Transverse colon (tissue), 4 donors: ENCODE results near the gene UPP2. TPM values are rescaled to one million over a fixed set of nuclear protein-coding genes. Genes with fewer than 3 reads are reported as not detected.

ENCODE experiments used
- DNase-seq: peaks from one replicate; pipeline ENCODE4 v3.0.0-alpha.2; 2019
- H3K27ac ChIP-seq, 4 donors: fragments of 200-600 bp; sonication (generic); 2 replicates each; pipeline ENCODE4 v1.5.1; 2016 to 2018; ENCODE audit warnings: inconsistent platforms in 4 of 4
- H3K27me3 ChIP-seq: fragments of 200-600 bp; sonication (generic); 2 replicates; pipeline ENCODE4 v1.5.1; 2017; ENCODE audit warnings: inconsistent platforms
- H3K36me3 ChIP-seq, 4 donors: fragments of 200-600 bp; sonication (generic); 2 replicates each; pipeline ENCODE4 v1.5.1; 2017 to 2019; ENCODE audit warnings: inconsistent platforms in 4 of 4
- H3K4me1 ChIP-seq, 4 donors: fragments of 200-600 bp; sonication (generic); 2 replicates each; pipeline ENCODE4 v1.5.1; 2017 to 2020; ENCODE audit warnings: inconsistent platforms in 4 of 4
- H3K4me3 ChIP-seq, 4 donors: fragments of 200-600 bp; sonication (generic); 1 replicate in 1 of 4; 2 replicates in 3 of 4; pipeline versions ENCODE4 v1.5.1 to v1.6.1; 2017 to 2019; ENCODE audit warnings: inconsistent platforms in 4 of 4
- H3K9me3 ChIP-seq, 2 donors: fragments of 200-600 bp; sonication (generic); 2 replicates each; pipeline ENCODE4 v1.5.1; 2017 to 2019; ENCODE audit warnings: inconsistent platforms in 2 of 2
- EP300 ChIP-seq: sonication (generic); formaldehyde crosslinking; IDR thresholded peaks from one replicate; pipeline ENCODE4 v1.6.1; 2017; ENCODE audit warnings: antibody characterized with exemption, low read depth
- POLR2A ChIP-seq: fragments of 450-650 bp; IDR thresholded peaks from one replicate; pipeline ENCODE4 v1.6.1; 2016; ENCODE audit warnings: antibody characterized with exemption, mild to moderate bottlenecking, moderate library complexity
- POLR2AphosphoS5 ChIP-seq, 3 donors: sonication (generic); formaldehyde crosslinking; IDR thresholded peaks; one replicate each; pipeline ENCODE4 v1.6.1; 2016; ENCODE audit warnings: antibody characterized with exemption in 3 of 3
- WGBS, 2 donors: methylation state at CpG; one replicate each; pipeline ENCODE4 v1.1.5; 2018; ENCODE audit warnings: low coverage in 1 of 2; 5-methylcytosine and 5-hydroxymethylcytosine counted together
- in situ Hi-C, 4 donors: fragments of 200-750 bp; cut with MboI; loops; one replicate each; pipeline versions ENCODE4 v1.15.0 to v1.15.1; 2017; ENCODE audit warnings: low sequenced_read_pairs in 3 of 4, low pct_ligation_motif_present in 1 of 4, low pct_unique_long_range_greater_than_20kb in 1 of 4
- intact Hi-C: fragments of 100-400 bp; cut with DNase I; formaldehyde crosslinking; loops from one replicate; pipeline ENCODE4 v1.15.1; 2023; ENCODE audit warnings: low total_unique reads
- total RNA-seq, 4 donors: library from RNA; depleted of rRNA; stranded (reverse); fragments of >200 nt; gene quantifications; one replicate each; pipeline ENCODE4 v1.1.0, GENCODE V29; 2016
- TF ChIP-seq, protein P1 (sequence below), 5 experiments: fragments of 200-600 bp in 3 of 5; fragments of 450-650 bp in 2 of 5; sonication (generic) in 3 of 5; IDR thresholded peaks; 1 replicate in 2 of 5; 2 replicates in 3 of 5; pipeline ENCODE4 v1.5.1; 2016 to 2017; ENCODE audit warnings: antibody characterized with exemption in 5 of 5, inconsistent platforms in 3 of 5, mild to moderate bottlenecking in 2 of 5, moderate library complexity in 1 of 5

Gene UPP2
- total RNA-seq, 4 donors from 2014 or later, result not detected

DNA sequence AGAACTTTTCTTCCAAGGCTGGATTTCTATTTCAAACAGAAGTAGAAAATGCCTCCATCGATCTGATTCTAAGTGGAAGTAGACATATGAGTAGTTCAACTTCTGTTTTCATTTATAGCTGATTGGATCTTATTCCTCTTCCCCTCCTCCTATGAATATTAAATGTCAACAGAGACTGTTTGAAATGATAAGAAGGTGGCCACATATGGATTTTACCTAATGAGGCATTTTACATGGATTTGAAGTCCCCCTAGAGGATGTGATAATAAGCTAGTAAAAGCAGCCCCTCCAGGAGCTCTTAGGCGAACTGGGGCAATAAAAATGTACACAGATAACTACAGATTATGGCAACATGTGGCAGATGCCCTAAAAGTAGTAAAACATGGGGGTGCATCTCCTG lies 71.0 kb downstream of the UPP2 start:
- Histone ChIP-seq H3K27ac (no peak overlapping the region), H3K27me3 (no peaks in the 10 kb centered on the region), H3K4me3 (no peak overlapping the region), H3K4me1 (no peaks in the 10 kb centered on the region), H3K9me3 (no peaks in the 10 kb centered on the region), H3K36me3 (no peaks in the 10 kb centered on the region)
- intact Hi-C loops (no loop called here), in situ Hi-C loops (no loop called here)
- DNase-seq, result no peak
- TF ChIP-seq EP300 (no peak), POLR2A (no peak), POLR2AphosphoS5 (IDR thresholded peaks at IDR 0.05) (no peak)
- TF ChIP-seq, protein P1, sequence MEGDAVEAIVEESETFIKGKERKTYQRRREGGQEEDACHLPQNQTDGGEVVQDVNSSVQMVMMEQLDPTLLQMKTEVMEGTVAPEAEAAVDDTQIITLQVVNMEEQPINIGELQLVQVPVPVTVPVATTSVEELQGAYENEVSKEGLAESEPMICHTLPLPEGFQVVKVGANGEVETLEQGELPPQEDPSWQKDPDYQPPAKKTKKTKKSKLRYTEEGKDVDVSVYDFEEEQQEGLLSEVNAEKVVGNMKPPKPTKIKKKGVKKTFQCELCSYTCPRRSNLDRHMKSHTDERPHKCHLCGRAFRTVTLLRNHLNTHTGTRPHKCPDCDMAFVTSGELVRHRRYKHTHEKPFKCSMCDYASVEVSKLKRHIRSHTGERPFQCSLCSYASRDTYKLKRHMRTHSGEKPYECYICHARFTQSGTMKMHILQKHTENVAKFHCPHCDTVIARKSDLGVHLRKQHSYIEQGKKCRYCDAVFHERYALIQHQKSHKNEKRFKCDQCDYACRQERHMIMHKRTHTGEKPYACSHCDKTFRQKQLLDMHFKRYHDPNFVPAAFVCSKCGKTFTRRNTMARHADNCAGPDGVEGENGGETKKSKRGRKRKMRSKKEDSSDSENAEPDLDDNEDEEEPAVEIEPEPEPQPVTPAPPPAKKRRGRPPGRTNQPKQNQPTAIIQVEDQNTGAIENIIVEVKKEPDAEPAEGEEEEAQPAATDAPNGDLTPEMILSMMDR (IDR thresholded peaks at IDR 0.05), result no peak
- WGBS, 2 donors, result 32 to 50% methylated on average over 2 of the region's 2 CpGs

DNA sequence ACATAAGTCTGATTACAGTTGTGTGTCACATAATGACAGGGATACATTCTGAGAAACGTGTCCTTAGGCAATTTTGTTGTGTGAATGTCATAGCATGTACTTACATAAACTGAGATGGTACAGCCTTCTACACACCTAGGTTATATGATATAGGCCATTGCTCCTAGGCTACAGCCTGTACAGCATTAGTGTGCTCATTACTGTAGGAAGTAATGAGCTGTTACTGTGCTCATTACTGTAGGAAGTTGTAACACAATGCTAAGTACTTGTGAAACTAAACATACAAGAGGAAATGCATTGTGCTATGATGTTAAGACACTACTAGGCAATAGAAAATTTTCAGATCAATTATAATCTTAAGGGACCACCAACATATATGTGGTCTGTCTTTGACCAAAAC lies 72.8 kb downstream of the UPP2 start:
- 62 to 100% methylated on average over 1 of the region's 1 CpG for WGBS, 2 donors
- no peak overlapping the region for H3K4me3 ChIP-seq
- no peak for DNase-seq
- H3K4me1 ChIP-seq, result no peaks in the 10 kb centered on the region
- H3K9me3 ChIP-seq, result no peaks in the 10 kb centered on the region
- H3K27me3 ChIP-seq, result no peaks in the 10 kb centered on the region
- TF ChIP-seq EP300 (no peak), POLR2AphosphoS5 (IDR thresholded peaks at IDR 0.05) (no peak), POLR2A (no peak)
- TF ChIP-seq, protein P1 (IDR thresholded peaks at IDR 0.05), result no peak
- no peak overlapping the region for H3K27ac ChIP-seq
- intact Hi-C loops, result no loop called here
- in situ Hi-C loops, result no loop called here
- no peaks in the 10 kb centered on the region for H3K36me3 ChIP-seq

DNA sequence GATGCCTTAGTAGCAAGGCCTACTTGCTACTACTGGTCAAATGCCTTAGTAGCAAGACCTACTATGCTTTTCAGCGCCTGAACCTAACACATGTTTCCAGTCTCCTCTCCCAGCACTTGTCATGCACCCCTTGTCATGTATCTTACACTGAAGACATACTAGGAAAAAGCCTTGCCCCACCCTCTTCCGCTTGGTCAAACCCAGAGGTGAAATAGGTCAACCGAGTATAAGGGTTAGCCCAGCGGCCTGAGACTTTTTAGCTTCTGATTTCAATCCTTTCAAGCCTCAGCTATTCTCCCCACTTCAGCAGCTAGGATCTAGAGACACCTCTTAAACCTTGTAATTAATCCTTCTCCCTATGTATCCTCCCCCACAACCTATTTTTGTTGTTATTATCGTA lies 73.3 kb downstream of the UPP2 start:
- Histone ChIP-seq H3K36me3 (no peaks in the 10 kb centered on the region), H3K9me3 (no peaks in the 10 kb centered on the region), H3K27me3 (no peaks in the 10 kb centered on the region), H3K4me3 (no peak overlapping the region), H3K4me1 (no peaks in the 10 kb centered on the region), H3K27ac (no peak overlapping the region)
- TF ChIP-seq POLR2AphosphoS5 (IDR thresholded peaks at IDR 0.05) (no peak), POLR2A (no peak), EP300 (no peak)
- TF ChIP-seq, protein P1 (IDR thresholded peaks at IDR 0.05), result no peak
- no peak for DNase-seq
- intact Hi-C loops (no loop called here), in situ Hi-C loops (no loop called here)
- 91 to 93% methylated on average over 5 of the region's 5 CpGs for WGBS, 2 donors

DNA sequence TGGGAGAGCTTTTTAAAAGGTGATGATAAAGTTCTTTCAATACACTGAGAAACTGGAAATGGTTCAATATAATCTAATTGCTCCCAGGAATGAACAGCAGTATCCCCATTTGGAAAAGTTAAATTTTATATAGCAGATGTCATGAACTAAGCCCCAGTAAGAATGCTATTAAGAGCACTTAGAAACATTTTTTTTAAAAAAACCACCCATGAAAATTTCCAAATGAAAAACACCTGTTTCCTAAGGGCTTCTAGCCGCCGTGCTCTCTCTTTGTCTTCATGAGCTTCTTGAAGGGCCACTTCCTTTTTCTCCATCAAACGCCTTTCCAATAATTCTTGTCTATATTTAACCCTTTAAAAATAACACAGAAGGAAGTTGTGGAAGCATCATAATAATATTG lies 77.0 kb downstream of the UPP2 start:
- Histone ChIP-seq H3K4me1 (no peaks in the 10 kb centered on the region), H3K27me3 (no peaks in the 10 kb centered on the region), H3K27ac (no peak overlapping the region), H3K9me3 (no peaks in the 10 kb centered on the region), H3K36me3 (no peaks in the 10 kb centered on the region), H3K4me3 (no peak overlapping the region)
- WGBS, 2 donors, result 37 to 48% methylated on average over 3 of the region's 3 CpGs
- no peak for DNase-seq
- no peak for TF ChIP-seq POLR2AphosphoS5 (IDR thresholded peaks at IDR 0.05)
- TF ChIP-seq EP300, result no peak
- TF ChIP-seq, protein P1 (IDR thresholded peaks at IDR 0.05), result no peak
- TF ChIP-seq POLR2A, result no peak
- intact Hi-C loops (no loop called here), in situ Hi-C loops (no loop called here)
